ENCODE data around the gene GLDC.

GLDC gene

DNA sequence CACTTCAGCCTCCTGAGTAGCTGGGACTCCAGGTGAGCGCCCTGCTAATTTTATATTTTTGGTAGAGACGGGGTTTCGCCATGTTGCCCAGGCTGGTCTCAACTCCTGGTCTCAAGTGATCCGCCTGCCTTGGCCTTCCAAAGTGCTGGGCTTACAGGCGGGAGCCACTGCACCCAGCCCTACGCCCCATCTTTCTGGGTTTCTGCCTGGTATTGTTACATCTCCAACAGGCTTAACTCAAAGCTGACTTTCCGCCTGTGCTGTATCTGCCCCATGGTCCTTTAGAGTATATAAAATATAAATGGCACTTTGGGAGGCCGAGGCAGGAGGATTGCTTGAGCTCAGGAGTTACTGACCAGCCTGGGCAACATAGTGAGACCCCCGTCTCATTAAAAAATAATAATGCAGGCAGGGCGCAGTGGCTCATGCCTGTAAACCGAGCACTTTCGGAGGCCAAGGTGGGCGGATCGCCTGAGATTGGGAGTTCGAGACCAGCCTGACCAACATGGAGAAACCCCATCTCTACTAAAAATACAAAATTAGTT, 36.5 kb upstream of the GLDC start:
- H3K4me3 ChIP-seq (ENCODE audit: low read depth, low read length), result peak overlapping the region; percentile 83
- TF ChIP-seq, protein P1, sequence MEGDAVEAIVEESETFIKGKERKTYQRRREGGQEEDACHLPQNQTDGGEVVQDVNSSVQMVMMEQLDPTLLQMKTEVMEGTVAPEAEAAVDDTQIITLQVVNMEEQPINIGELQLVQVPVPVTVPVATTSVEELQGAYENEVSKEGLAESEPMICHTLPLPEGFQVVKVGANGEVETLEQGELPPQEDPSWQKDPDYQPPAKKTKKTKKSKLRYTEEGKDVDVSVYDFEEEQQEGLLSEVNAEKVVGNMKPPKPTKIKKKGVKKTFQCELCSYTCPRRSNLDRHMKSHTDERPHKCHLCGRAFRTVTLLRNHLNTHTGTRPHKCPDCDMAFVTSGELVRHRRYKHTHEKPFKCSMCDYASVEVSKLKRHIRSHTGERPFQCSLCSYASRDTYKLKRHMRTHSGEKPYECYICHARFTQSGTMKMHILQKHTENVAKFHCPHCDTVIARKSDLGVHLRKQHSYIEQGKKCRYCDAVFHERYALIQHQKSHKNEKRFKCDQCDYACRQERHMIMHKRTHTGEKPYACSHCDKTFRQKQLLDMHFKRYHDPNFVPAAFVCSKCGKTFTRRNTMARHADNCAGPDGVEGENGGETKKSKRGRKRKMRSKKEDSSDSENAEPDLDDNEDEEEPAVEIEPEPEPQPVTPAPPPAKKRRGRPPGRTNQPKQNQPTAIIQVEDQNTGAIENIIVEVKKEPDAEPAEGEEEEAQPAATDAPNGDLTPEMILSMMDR (IDR thresholded peaks at IDR 0.05; ENCODE audit: low read depth, low read length), result no peak

DNA sequence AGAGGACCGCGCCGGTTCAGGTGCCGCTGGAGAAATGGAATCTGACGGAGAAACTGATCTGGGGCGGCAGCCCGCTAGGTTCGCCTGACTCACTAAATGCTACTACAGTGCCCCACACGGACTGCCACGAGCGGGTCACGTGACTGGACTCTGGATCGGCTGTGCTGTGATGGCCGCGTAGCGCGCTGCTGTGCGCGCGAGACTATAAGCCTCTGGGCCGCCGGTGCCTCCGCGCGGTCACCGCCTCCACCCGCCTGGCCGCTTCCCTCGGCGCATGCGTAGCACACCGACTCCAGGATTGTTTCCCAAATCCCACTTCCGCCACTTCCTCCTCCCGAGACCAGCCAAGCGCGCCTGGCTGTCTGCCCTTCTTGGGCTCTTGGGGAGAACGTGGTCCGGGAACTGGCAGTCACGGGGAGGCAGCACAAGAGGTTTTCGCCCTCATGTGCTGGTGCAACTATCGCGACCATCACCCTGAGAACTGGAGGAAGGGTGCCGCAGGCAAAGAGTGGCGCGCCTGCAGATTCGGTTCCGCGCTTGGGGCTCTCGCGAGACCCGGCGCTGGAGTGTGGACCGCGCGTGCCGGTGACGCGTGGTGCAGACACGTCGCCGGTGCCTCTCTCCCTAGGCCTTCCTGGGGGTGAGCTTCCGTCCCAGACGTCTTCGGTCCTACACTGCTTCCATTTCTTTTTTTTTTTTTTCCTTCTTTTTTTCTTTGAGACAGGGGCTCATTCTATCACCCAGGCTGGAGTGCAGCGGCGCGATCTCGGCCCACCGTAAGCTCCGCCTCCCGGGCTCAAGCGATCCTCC, 35.8 kb upstream of the GLDC start:
- TF ChIP-seq, protein P1 (IDR thresholded peaks at IDR 0.05; ENCODE audit: low read depth, low read length), result no peak
- H3K4me3 ChIP-seq (ENCODE audit: low read depth, low read length), result peak overlapping the region; percentile 83

DNA sequence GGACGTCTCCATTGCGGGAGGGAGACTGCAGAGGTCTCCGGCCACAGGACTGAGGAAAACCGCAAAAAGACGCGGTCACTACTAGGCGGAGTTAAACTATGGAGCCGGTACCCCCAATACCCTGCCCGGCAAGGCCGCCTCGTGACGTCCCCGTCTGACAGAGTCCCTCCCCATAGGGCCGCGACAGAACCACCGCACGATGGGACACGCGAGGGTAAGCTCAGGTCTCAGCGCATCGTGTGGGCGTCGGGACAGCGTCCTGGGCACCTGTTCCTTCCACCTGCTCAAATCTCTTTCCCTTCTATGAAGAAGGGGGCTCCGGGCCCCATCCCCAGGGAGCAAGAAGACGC, 35.2 kb upstream of the GLDC start:
- H3K4me3 ChIP-seq (ENCODE audit: low read depth, low read length), result peak overlapping the region; percentile 83
- TF ChIP-seq, protein P1 (IDR thresholded peaks at IDR 0.05; ENCODE audit: low read depth, low read length), result no peak

GRCh38 chr9:6677803-6678202, 32.3 kb upstream of the GLDC start:
- TF ChIP-seq, protein P1 (IDR thresholded peaks at IDR 0.05; ENCODE audit: low read depth, low read length), result no peak
- H3K4me3 ChIP-seq (ENCODE audit: low read depth, low read length), result no peak overlapping the region

GRCh38 chr9:6676254-6676921, 30.9 kb upstream of the GLDC start:
- H3K4me3 ChIP-seq (ENCODE audit: low read depth, low read length), result no peak overlapping the region
- TF ChIP-seq, protein P1 (IDR thresholded peaks at IDR 0.05; ENCODE audit: low read depth, low read length), result no peak

DNA sequence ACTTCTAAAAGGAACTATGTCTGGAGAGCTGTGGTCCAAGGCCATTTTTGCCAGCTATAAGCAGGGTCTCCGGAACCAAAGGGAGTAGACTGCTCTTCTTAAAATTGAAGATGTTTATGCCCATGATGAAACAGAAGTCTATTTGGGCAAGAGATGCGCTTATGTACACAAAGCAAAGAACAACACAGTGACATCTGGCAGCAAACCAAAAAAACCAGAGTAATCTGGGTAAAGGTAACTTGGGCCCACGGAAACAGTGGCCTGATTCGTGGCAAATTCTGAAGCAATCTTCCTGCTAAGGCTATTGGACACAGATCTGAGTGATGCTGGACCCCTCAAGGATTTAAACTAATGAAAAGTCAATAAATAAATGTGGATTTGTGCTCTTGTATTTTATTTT, 29.7 kb upstream of the GLDC start:
- TF ChIP-seq, protein P1 (IDR thresholded peaks at IDR 0.05; ENCODE audit: low read depth, low read length), result no peak

More for the DNA sequence above, 29.7 kb upstream of the GLDC start:
- no peak overlapping the region for H3K4me3 ChIP-seq (ENCODE audit: low read depth, low read length)
